Ishikawa (cell line): ENCODE measurements around the gene ECHDC3.

ENCODE experiments used
- CEBPB ChIP-seq: IDR thresholded peaks from 2 replicates; pipeline ENCODE4 v1.6.1; 2012
- CREB1 ChIP-seq: IDR thresholded peaks from 2 replicates; pipeline ENCODE4 v1.6.1; 2012; ENCODE audit warnings: low read depth
- EGR1 ChIP-seq: IDR thresholded peaks from 2 replicates; pipeline ENCODE4 v1.6.1; 2012
- EP300 ChIP-seq: IDR thresholded peaks from 2 replicates; pipeline ENCODE4 v1.6.1; 2012; ENCODE audit warnings: borderline replicate concordance
- FOXM1 ChIP-seq: IDR thresholded peaks from 2 replicates; pipeline ENCODE4 v1.6.1; 2012; ENCODE audit warnings: low read depth, borderline replicate concordance
- MAX ChIP-seq: IDR thresholded peaks from 2 replicates; pipeline ENCODE4 v1.6.1; 2012
- NFIC ChIP-seq: IDR thresholded peaks from 2 replicates; pipeline ENCODE4 v1.6.1; 2012
- RAD21 ChIP-seq: IDR thresholded peaks from 2 replicates; pipeline ENCODE4 v1.6.1; 2012; ENCODE audit warnings: low read depth
- TAF1 ChIP-seq: IDR thresholded peaks from 2 replicates; pipeline ENCODE4 v1.6.1; 2012; ENCODE audit warnings: low read depth, mild to moderate bottlenecking
- TCF12 ChIP-seq: IDR thresholded peaks from 2 replicates; pipeline ENCODE4 v1.6.1; 2012; ENCODE audit warnings: low read depth
- TEAD4 ChIP-seq: IDR thresholded peaks from 2 replicates; pipeline ENCODE4 v1.6.1; 2012
- USF1 ChIP-seq: IDR thresholded peaks from 2 replicates; pipeline ENCODE4 v1.6.1; 2012
- YY1 ChIP-seq: IDR thresholded peaks from 2 replicates; pipeline ENCODE4 v1.6.1; 2012; ENCODE audit warnings: low read depth
- ZBTB7A ChIP-seq: IDR thresholded peaks from 2 replicates; pipeline ENCODE4 v1.6.1; 2012; ENCODE audit warnings: low read depth
- TF ChIP-seq, protein P1 (sequence below): IDR thresholded peaks from 2 replicates; pipeline ENCODE4 v1.6.1; 2012; ENCODE audit warnings: low read depth, mild to moderate bottlenecking

Gene ECHDC3

DNA sequence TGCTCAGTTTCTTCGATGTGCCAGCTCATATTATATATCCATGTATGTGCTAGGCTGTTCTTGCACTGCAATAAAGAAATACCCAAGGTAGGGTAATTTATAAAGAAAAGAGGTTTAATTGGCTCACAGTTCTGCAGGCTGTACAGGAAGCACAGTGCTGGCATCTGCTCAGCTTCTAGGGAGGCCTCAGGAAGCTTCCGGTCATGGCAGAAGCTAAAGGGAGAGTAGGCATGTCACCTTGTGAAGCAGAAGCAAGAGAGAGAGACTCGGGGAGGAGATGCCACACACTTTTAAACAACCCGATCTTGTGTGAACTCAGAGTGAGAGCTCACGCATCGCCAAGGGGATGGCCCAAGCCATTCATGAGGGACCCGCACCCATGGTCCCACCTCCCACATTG is 13.8 kb upstream of the ECHDC3 start:
- TF ChIP-seq CEBPB (no peak), TCF12 (no peak), YY1 (no peak), EP300 (no peak), RAD21 (no peak), ZBTB7A (no peak), MAX (no peak), NFIC (no peak), USF1 (no peak), EGR1 (no peak), FOXM1 (no peak)
- TF ChIP-seq, protein P1, sequence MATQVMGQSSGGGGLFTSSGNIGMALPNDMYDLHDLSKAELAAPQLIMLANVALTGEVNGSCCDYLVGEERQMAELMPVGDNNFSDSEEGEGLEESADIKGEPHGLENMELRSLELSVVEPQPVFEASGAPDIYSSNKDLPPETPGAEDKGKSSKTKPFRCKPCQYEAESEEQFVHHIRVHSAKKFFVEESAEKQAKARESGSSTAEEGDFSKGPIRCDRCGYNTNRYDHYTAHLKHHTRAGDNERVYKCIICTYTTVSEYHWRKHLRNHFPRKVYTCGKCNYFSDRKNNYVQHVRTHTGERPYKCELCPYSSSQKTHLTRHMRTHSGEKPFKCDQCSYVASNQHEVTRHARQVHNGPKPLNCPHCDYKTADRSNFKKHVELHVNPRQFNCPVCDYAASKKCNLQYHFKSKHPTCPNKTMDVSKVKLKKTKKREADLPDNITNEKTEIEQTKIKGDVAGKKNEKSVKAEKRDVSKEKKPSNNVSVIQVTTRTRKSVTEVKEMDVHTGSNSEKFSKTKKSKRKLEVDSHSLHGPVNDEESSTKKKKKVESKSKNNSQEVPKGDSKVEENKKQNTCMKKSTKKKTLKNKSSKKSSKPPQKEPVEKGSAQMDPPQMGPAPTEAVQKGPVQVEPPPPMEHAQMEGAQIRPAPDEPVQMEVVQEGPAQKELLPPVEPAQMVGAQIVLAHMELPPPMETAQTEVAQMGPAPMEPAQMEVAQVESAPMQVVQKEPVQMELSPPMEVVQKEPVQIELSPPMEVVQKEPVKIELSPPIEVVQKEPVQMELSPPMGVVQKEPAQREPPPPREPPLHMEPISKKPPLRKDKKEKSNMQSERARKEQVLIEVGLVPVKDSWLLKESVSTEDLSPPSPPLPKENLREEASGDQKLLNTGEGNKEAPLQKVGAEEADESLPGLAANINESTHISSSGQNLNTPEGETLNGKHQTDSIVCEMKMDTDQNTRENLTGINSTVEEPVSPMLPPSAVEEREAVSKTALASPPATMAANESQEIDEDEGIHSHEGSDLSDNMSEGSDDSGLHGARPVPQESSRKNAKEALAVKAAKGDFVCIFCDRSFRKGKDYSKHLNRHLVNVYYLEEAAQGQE: no peak

GRCh38 chr10:11729790-11730315 is 12.3 kb upstream of the ECHDC3 start:
- TF ChIP-seq ZBTB7A (no peak), TEAD4 (no peak)

DNA sequence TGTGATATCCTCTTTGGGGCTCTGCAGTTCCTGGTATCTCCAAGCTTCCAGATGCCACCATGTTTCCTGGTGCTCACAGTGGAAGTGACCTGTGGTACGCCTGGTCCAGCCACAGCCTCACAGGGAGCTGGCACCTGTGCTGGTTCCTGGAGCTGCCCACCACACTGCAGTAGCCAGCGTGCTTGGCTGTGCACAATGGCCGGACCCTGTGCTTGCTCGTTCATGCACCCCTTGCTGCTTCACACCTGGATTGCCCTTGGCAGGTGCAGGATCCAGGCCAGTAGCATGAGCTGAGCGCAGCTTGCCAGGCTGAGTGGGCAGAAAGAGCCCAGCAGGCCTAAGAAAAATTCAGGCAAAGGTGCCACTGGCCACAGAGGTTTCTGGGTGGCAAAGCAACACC is 11.4 kb upstream of the ECHDC3 start:
- TF ChIP-seq CEBPB (no peak), NFIC (no peak), RAD21 (no peak), EP300 (no peak), USF1 (no peak), MAX (no peak), CREB1 (no peak), EGR1 (no peak), TCF12 (no peak), FOXM1 (no peak), ZBTB7A (no peak), YY1 (no peak), TEAD4 (no peak), TAF1 (no peak)
- TF ChIP-seq, protein P1: no peak

GRCh38 chr10:11740907-11741306 is 1.3 kb upstream of the ECHDC3 start:
- TF ChIP-seq CEBPB (no peak), USF1 (no peak)

DNA sequence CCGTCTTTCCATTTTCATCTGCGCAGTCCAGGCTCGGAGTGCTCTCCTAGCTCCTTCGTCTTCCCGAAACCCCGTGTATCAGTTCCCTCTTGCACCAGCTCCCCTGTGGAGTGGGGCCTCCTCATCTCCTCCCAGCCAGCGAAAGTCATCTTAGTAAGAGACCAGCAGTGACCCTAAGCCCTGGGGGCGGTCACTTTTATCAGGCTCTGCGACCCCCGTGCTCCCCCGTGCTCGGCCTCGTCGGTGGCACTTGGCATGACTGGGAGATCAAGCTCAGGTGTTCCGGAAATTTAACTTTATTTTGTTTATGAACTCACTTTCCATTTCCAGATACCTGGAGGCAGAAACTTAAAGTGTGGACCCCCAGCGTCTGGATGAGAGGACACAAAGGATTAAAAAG is 574 bp upstream of the ECHDC3 start:
- TF ChIP-seq CEBPB (no peak), TEAD4 (no peak), FOXM1 (no peak), TAF1 (no peak), NFIC (no peak), YY1 (no peak), ZBTB7A (no peak), EGR1 (no peak)

DNA sequence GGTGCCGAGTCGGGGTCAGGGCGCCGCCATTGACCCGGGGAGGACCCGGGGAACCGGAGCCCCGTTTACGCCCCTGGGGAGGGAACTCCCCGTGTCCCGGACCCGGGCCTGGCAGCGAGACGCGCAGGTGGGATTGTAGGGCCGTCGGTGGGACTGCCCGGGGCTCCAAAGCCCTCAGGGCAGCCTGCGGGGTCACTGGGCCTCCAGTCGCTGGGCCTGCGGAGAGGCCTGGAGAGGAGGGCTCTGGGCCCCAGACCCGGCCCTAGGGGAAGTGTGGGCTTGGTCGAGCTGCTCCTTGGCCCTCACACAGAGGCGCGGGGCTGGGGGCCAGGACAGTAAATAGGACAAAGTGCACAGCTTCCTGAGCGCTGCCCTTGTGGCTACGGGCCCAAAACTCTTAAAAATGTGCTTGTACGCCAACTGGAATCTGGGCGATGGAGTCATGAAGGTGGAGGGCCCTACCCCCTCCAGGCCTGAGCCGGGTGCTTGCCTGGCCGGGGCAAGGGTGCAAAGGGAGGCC is 657 bp downstream of the ECHDC3 start:
- TF ChIP-seq FOXM1 (no peak), MAX (no peak), NFIC (no peak), EP300 (no peak), EGR1 (no peak), YY1 (no peak), TEAD4 (no peak), TAF1 (no peak), USF1 (no peak), TCF12 (no peak), RAD21 (no peak), ZBTB7A (no peak), CREB1 (no peak), CEBPB (no peak)
- TF ChIP-seq, protein P1: no peak
